Esophagus muscularis mucosa (tissue), 4 donors: ENCODE measurements around the gene MBOAT1. TPM values are rescaled to one million over a fixed set of nuclear protein-coding genes. Genes with fewer than 3 reads are reported as not detected.
"Not testable (repeated sequence)": the region's sequence is repeated elsewhere in the genome, so short reads cannot be mapped to it uniquely, and the experiment has no call there.

ENCODE experiments used
- DNase-seq: peaks from one replicate; pipeline ENCODE4 v3.0.0-alpha.2; 2017; ENCODE audit errors: extremely low spot score
- H3K27ac ChIP-seq, 4 donors: fragments of 200-600 bp; sonication (generic); replicated peaks in 1 of 4; 1 replicate in 3 of 4; 2 replicates in 1 of 4; pipeline ENCODE4 v1.5.1; 2016 to 2019; ENCODE audit warnings: mild to moderate bottlenecking in 1 of 4
- H3K27me3 ChIP-seq, 4 donors: fragments of 200-600 bp; sonication (generic); one replicate each; pipeline versions ENCODE4 v1.5.1 to v1.6.0; 2016 to 2019
- H3K36me3 ChIP-seq, 4 donors: fragments of 200-600 bp; sonication (generic); one replicate each; pipeline ENCODE4 v1.5.1; 2016 to 2019
- H3K4me1 ChIP-seq, 4 donors: fragments of 200-600 bp; sonication (generic); one replicate each; pipeline ENCODE4 v1.5.1; 2016 to 2019
- H3K4me3 ChIP-seq, 4 donors: fragments of 200-600 bp; sonication (generic); 1 replicate in 2 of 4; 2 replicates in 2 of 4; pipeline ENCODE4 v1.5.1; 2016 to 2019; ENCODE audit warnings: mild to moderate bottlenecking in 4 of 4, moderate library complexity in 1 of 4
- H3K9me3 ChIP-seq, 4 donors: fragments of 200-600 bp; sonication (generic); 1 replicate in 3 of 4; 2 replicates in 1 of 4; pipeline ENCODE4 v1.5.1; 2016 to 2019
- CTCF ChIP-seq, 3 experiments: fragments of 200-600 bp in 2 of 3; fragments of 450-650 bp in 1 of 3; sonication (generic) in 2 of 3; IDR thresholded peaks; one replicate each; pipeline ENCODE4 v1.5.1; 2017 to 2019; ENCODE audit warnings: antibody characterized with exemption in 3 of 3, mild to moderate bottlenecking in 2 of 3, moderate library complexity in 1 of 3
- EP300 ChIP-seq: sonication (generic); formaldehyde crosslinking; IDR thresholded peaks from one replicate; pipeline ENCODE4 v1.6.1; 2017; ENCODE audit warnings: antibody characterized with exemption
- POLR2A ChIP-seq: fragments of 450-650 bp; IDR thresholded peaks from one replicate; pipeline ENCODE4 v1.6.1; 2017; ENCODE audit warnings: antibody characterized with exemption, moderate library complexity, mild to moderate bottlenecking, low read depth
- POLR2AphosphoS5 ChIP-seq, 2 donors: sonication (generic); formaldehyde crosslinking; IDR thresholded peaks; one replicate each; pipeline ENCODE4 v1.6.1; 2017; ENCODE audit warnings: antibody characterized with exemption in 2 of 2
- WGBS: methylation state at CpG from one replicate; pipeline ENCODE4 v1.1.5; 2018; 5-methylcytosine and 5-hydroxymethylcytosine counted together
- intact Hi-C: fragments of 100-400 bp; cut with DNase I; formaldehyde crosslinking; loops from one replicate; pipeline ENCODE4 v1.15.1; 2023
- total RNA-seq, 4 donors: library from RNA; depleted of rRNA; stranded (reverse); fragments of >200 nt; gene quantifications; one replicate each; pipeline versions ENCODE4 v1.1.0 to v1.2.1, GENCODE V29; 2016

The MBOAT1 gene
- total RNA-seq, 4 donors from 2014 or later = 4.3 to 5.6 (median 4.7) TPM

- no peaks in the 10 kb centered on the region for H3K27me3 ChIP-seq
- intact Hi-C loops = no loop called here
- H3K4me1 ChIP-seq = no peaks in the 10 kb centered on the region
- no peak overlapping the region for H3K27ac ChIP-seq
- H3K4me3 ChIP-seq = no peak overlapping the region
- DNase-seq = no peak
- TF ChIP-seq POLR2A (no peak), EP300 (no peak), POLR2AphosphoS5 (IDR thresholded peaks at IDR 0.05) (no peak), CTCF (IDR thresholded peaks at IDR 0.05) (no peak)
- no peaks in the 10 kb centered on the region for H3K9me3 ChIP-seq
- 56% methylated on average over 2 of the region's 2 CpGs for WGBS
- no peaks in the 10 kb centered on the region for H3K36me3 ChIP-seq
Observed at GRCh38 chr6:20246125-20246524, 33.9 kb upstream of the MBOAT1 start.

GRCh38 chr6:20244807-20245681, 32.8 kb upstream of the MBOAT1 start:
- WGBS = 94% methylated on average over 18 of the region's 29 CpGs
- H3K4me3 ChIP-seq, intact Hi-C loops, DNase-seq, H3K9me3 ChIP-seq, H3K4me1 ChIP-seq, H3K36me3 ChIP-seq, H3K27me3 ChIP-seq, H3K27ac ChIP-seq: not testable (repeated sequence)

GRCh38 chr6:20243288-20243687, 31.0 kb upstream of the MBOAT1 start:
- no peaks in the 10 kb centered on the region for H3K9me3 ChIP-seq
- no peak overlapping the region for H3K4me3 ChIP-seq
- H3K27me3 ChIP-seq = no peaks in the 10 kb centered on the region
- WGBS = 96% methylated on average over 1 of the region's 1 CpG
- TF ChIP-seq POLR2AphosphoS5 (IDR thresholded peaks at IDR 0.05) = no peak
- TF ChIP-seq EP300 = no peak
- no peak for TF ChIP-seq CTCF (IDR thresholded peaks at IDR 0.05)
- TF ChIP-seq POLR2A = no peak
- no peaks in the 10 kb centered on the region for H3K4me1 ChIP-seq
- intact Hi-C loops = no loop called here
- no peaks in the 10 kb centered on the region for H3K36me3 ChIP-seq
- no peak overlapping the region for H3K27ac ChIP-seq
- DNase-seq = no peak

- no peak for TF ChIP-seq EP300
- Histone ChIP-seq H3K9me3 (no peaks in the 10 kb centered on the region), H3K27me3 (no peaks in the 10 kb centered on the region), H3K27ac (no peak overlapping the region), H3K36me3 (no peaks in the 10 kb centered on the region), H3K4me3 (no peak overlapping the region), H3K4me1 (no peaks in the 10 kb centered on the region)
- DNase-seq = no peak
- intact Hi-C loops = no loop called here
- 95% methylated on average over 1 of the region's 1 CpG for WGBS
Observed at GRCh38 chr6:20242397-20242796, 30.1 kb upstream of the MBOAT1 start.

- 96% methylated on average over 2 of the region's 2 CpGs for WGBS
- H3K9me3 ChIP-seq = no peaks in the 10 kb centered on the region
- H3K4me1 ChIP-seq = no peaks in the 10 kb centered on the region
Observed at GRCh38 chr6:20241102-20241501, 28.8 kb upstream of the MBOAT1 start.

More at GRCh38 chr6:20241102-20241501, 28.8 kb upstream of the MBOAT1 start:
- intact Hi-C loops = no loop called here
- Histone ChIP-seq H3K4me3 (no peak overlapping the region), H3K27me3 (no peaks in the 10 kb centered on the region), H3K36me3 (no peaks in the 10 kb centered on the region), H3K27ac (no peak overlapping the region)
- no peak for DNase-seq
- TF ChIP-seq EP300 (no peak), POLR2AphosphoS5 (IDR thresholded peaks at IDR 0.05) (no peak), CTCF (IDR thresholded peaks at IDR 0.05) (no peak), POLR2A (no peak)
